Measurements from ENCODE around the gene IL12A. TPM values are rescaled to one million over a fixed set of nuclear protein-coding genes. Genes with fewer than 3 reads are reported as not detected.

The IL12A gene
- polyA plus RNA-seq, 1 donor from 2014 or later, result not detected

- no peaks in the 10 kb centered on the region for H4K20me1 ChIP-seq (ENCODE audit: insufficient read depth)
- no peak overlapping the region for H3K9ac ChIP-seq (ENCODE audit: low read length)
- H3K9me3 ChIP-seq (ENCODE audit: low read length), result no peaks in the 10 kb centered on the region
- no peak overlapping the region for H3K4me2 ChIP-seq (ENCODE audit: low read length)
- H3K79me2 ChIP-seq (replicated peaks; ENCODE audit: insufficient read depth, low read length), result no peaks in the 10 kb centered on the region
- H3K9me2 ChIP-seq (ENCODE audit: insufficient read depth, low read length), result no peaks in the 10 kb centered on the region
- H3F3A ChIP-seq (ENCODE audit: insufficient read depth, low read length, poor library complexity, severe bottlenecking), result no peaks in the 10 kb centered on the region
- peaks cover 17% of the 10 kb centered on the region for H3K27me3 ChIP-seq (ENCODE audit: insufficient read depth, low read depth, low read length)
- H3K36me3 ChIP-seq (ENCODE audit: insufficient read depth, low read length), result no peaks in the 10 kb centered on the region
- H2AFZ ChIP-seq (ENCODE audit: low read depth, low read length), result no peak overlapping the region
- no peak overlapping the region for H3K27ac ChIP-seq (ENCODE audit: low read length)
- TF ChIP-seq REST (IDR thresholded peaks at IDR 0.05; ENCODE audit: borderline replicate concordance), result no peak
- no peak for TF ChIP-seq EP300 (conservative IDR thresholded peaks at IDR 0.05; ENCODE audit: poor library complexity, severe bottlenecking)
- TF ChIP-seq POLR2AphosphoS5 (IDR thresholded peaks at IDR 0.05), result no peak
- TF ChIP-seq TAF1 (IDR thresholded peaks at IDR 0.05; ENCODE audit: low read depth), result no peak
- no peak for TF ChIP-seq RAD21 (conservative IDR thresholded peaks at IDR 0.05)
- no peak for TF ChIP-seq MXI1 (conservative IDR thresholded peaks at IDR 0.05; ENCODE audit: poor library complexity, severe bottlenecking)
- TF ChIP-seq EZH2 (IDR thresholded peaks at IDR 0.05; ENCODE audit: borderline replicate concordance, insufficient read depth, low read length, poor library complexity, severe bottlenecking), result no peak
- TF ChIP-seq CTCF (IDR thresholded peaks at IDR 0.05; ENCODE audit: poor library complexity, severe bottlenecking), result no peak
- TF ChIP-seq SMC3 (conservative IDR thresholded peaks at IDR 0.05; ENCODE audit: poor library complexity), result no peak
- no peak overlapping the region for H3K4me3 ChIP-seq (ENCODE audit: low read length)
Measured at GRCh38 chr3:159989973-159990846, 1.6 kb downstream of the IL12A start.

GRCh38 chr3:159991591-159991990 lies 3.0 kb downstream of the IL12A start:
- Histone ChIP-seq H3K4me2 (ENCODE audit: low read length) (no peak overlapping the region), H3K27ac (ENCODE audit: low read length) (no peak overlapping the region), H3K27me3 (ENCODE audit: insufficient read depth, low read depth, low read length) (peaks cover 17% of the 10 kb centered on the region), H3F3A (ENCODE audit: insufficient read depth, low read length, poor library complexity, severe bottlenecking) (no peaks in the 10 kb centered on the region), H4K20me1 (ENCODE audit: insufficient read depth) (no peaks in the 10 kb centered on the region), H3K9me2 (ENCODE audit: insufficient read depth, low read length) (no peaks in the 10 kb centered on the region), H3K9me3 (ENCODE audit: low read length) (no peaks in the 10 kb centered on the region), H3K9ac (ENCODE audit: low read length) (no peak overlapping the region), H3K36me3 (ENCODE audit: insufficient read depth, low read length) (no peaks in the 10 kb centered on the region), H3K4me3 (ENCODE audit: low read length) (no peak overlapping the region), H3K79me2 (replicated peaks; ENCODE audit: insufficient read depth, low read length) (no peaks in the 10 kb centered on the region), H2AFZ (ENCODE audit: low read depth, low read length) (no peak overlapping the region)
- TF ChIP-seq RAD21 (conservative IDR thresholded peaks at IDR 0.05) (no peak), CTCF (IDR thresholded peaks at IDR 0.05; ENCODE audit: poor library complexity, severe bottlenecking) (no peak), SMC3 (conservative IDR thresholded peaks at IDR 0.05; ENCODE audit: poor library complexity) (no peak), TAF1 (IDR thresholded peaks at IDR 0.05; ENCODE audit: low read depth) (no peak)

Measured in neural cell (in vitro differentiated cells).